ENCODE measurements around the gene GLS.
"Not testable (repeated sequence)": the region's sequence is repeated elsewhere in the genome, so short reads cannot be mapped to it uniquely, and the experiment has no call there.

- TF ChIP-seq CTCF, POLR2A, POLR2AphosphoS5, EP300 (IDR thresholded peaks at IDR 0.05): not testable (repeated sequence)
These were observed 80.5 kb downstream of the GLS start for GRCh38 chr2:190961117-190961516.
